ENCODE measurements around the gene AP1B1. TPM values are rescaled to one million over a fixed set of nuclear protein-coding genes. Genes with fewer than 3 reads are reported as not detected.

The AP1B1 gene
- total and polyA plus RNA-seq, 4 donors, result 32.7 to 97.9 (median 50.0) TPM

- Histone ChIP-seq H3K9ac (ENCODE audit: insufficient read depth in 1 of 2, low read length in 2 of 2) (no peak overlapping the region), H3K27me3 (ENCODE audit: control insufficient read depth in 3 of 3, insufficient read depth in 3 of 3, low read length in 2 of 3) (no peaks in the 10 kb centered on the region), H3K36me3 (ENCODE audit: control insufficient read depth in 4 of 4, insufficient read depth in 4 of 4, low read length in 4 of 4) (peaks cover 44 to 62% (median 58%) of the 10 kb centered on the region in 4 donors), H3K4me3 (no peak overlapping the region), H3K4me1 (ENCODE audit: control insufficient read depth in 5 of 5, insufficient read depth in 5 of 5, low read length in 5 of 5) (no peaks in the 10 kb centered on the region), H3K9me3 (ENCODE audit: control insufficient read depth in 4 of 4, insufficient read depth in 3 of 4, low read length in 3 of 4) (no peaks in the 10 kb centered on the region), H3K27ac (ENCODE audit: low read depth in 1 of 2, low read length in 1 of 2) (no peak overlapping the region)
- TF ChIP-seq CTCF (IDR thresholded peaks at IDR 0.05; ENCODE audit: control extremely low read depth, extremely low read depth), result no peak
- 83 to 84% methylated on average over 7 of the region's 7 CpGs for WGBS, 2 donors
- no peak for DNase-seq
- no peak for ATAC-seq (ENCODE audit: insufficient read depth, low FRiP score)
Observed at GRCh38 chr22:29291215-29291614, 97.2 kb downstream of the AP1B1 start.

GRCh38 chr22:29290061-29290460 lies 98.3 kb downstream of the AP1B1 start:
- no peaks in the 10 kb centered on the region for H3K9me3 ChIP-seq (ENCODE audit: control insufficient read depth in 4 of 4, insufficient read depth in 3 of 4, low read length in 3 of 4)
- H3K9ac ChIP-seq (ENCODE audit: insufficient read depth in 1 of 2, low read length in 2 of 2), result no peak overlapping the region
- no peaks in the 10 kb centered on the region for H3K27me3 ChIP-seq (ENCODE audit: control insufficient read depth in 3 of 3, insufficient read depth in 3 of 3, low read length in 2 of 3)
- no peak for ATAC-seq (ENCODE audit: insufficient read depth, low FRiP score)
- peaks cover 41 to 57% (median 49%) of the 10 kb centered on the region in 4 donors for H3K36me3 ChIP-seq (ENCODE audit: control insufficient read depth in 4 of 4, insufficient read depth in 4 of 4, low read length in 4 of 4)
- no peak for DNase-seq
- WGBS, 2 donors, result 74 to 82% methylated on average over 5 of the region's 5 CpGs
- H3K4me3 ChIP-seq, result no peak overlapping the region
- H3K4me1 ChIP-seq (ENCODE audit: control insufficient read depth in 5 of 5, insufficient read depth in 5 of 5, low read length in 5 of 5), result no peaks in the 10 kb centered on the region
- no peak overlapping the region for H3K27ac ChIP-seq (ENCODE audit: low read depth in 1 of 2, low read length in 1 of 2)
- TF ChIP-seq CTCF (IDR thresholded peaks at IDR 0.05; ENCODE audit: control extremely low read depth, extremely low read depth), result no peak

- H3K4me3 ChIP-seq, result no peak overlapping the region
- 39 to 40% methylated on average over 2 of the region's 2 CpGs for WGBS, 2 donors
- H3K36me3 ChIP-seq (ENCODE audit: control insufficient read depth in 4 of 4, insufficient read depth in 4 of 4, low read length in 4 of 4), result peaks cover 44 to 59% (median 49%) of the 10 kb centered on the region in 4 donors
- no peak for DNase-seq
- no peak overlapping the region for H3K27ac ChIP-seq (ENCODE audit: low read depth in 1 of 2, low read length in 1 of 2)
- no peaks in the 10 kb centered on the region for H3K27me3 ChIP-seq (ENCODE audit: control insufficient read depth in 3 of 3, insufficient read depth in 3 of 3, low read length in 2 of 3)
- no peak for ATAC-seq (ENCODE audit: insufficient read depth, low FRiP score)
- H3K9ac ChIP-seq (ENCODE audit: insufficient read depth in 1 of 2, low read length in 2 of 2), result no peak overlapping the region
- no peaks in the 10 kb centered on the region for H3K4me1 ChIP-seq (ENCODE audit: control insufficient read depth in 5 of 5, insufficient read depth in 5 of 5, low read length in 5 of 5)
- no peak for TF ChIP-seq CTCF (IDR thresholded peaks at IDR 0.05; ENCODE audit: control extremely low read depth, extremely low read depth)
- H3K9me3 ChIP-seq (ENCODE audit: control insufficient read depth in 4 of 4, insufficient read depth in 3 of 4, low read length in 3 of 4), result no peaks in the 10 kb centered on the region
Observed at GRCh38 chr22:29288837-29289236, 99.5 kb downstream of the AP1B1 start.

- Histone ChIP-seq H3K4me3 (no peak overlapping the region), H3K9ac (ENCODE audit: insufficient read depth in 1 of 2, low read length in 2 of 2) (no peak overlapping the region), H3K36me3 (ENCODE audit: control insufficient read depth in 4 of 4, insufficient read depth in 4 of 4, low read length in 4 of 4) (peaks cover 40 to 57% (median 51%) of the 10 kb centered on the region in 4 donors), H3K9me3 (ENCODE audit: control insufficient read depth in 4 of 4, insufficient read depth in 3 of 4, low read length in 3 of 4) (no peaks in the 10 kb centered on the region), H3K4me1 (ENCODE audit: control insufficient read depth in 5 of 5, insufficient read depth in 5 of 5, low read length in 5 of 5) (no peaks in the 10 kb centered on the region), H3K27ac (ENCODE audit: low read depth in 1 of 2, low read length in 1 of 2) (no peak overlapping the region), H3K27me3 (ENCODE audit: control insufficient read depth in 3 of 3, insufficient read depth in 3 of 3, low read length in 2 of 3) (no peaks in the 10 kb centered on the region)
- 93 to 94% methylated on average over 3 of the region's 3 CpGs for WGBS, 2 donors
- ATAC-seq (ENCODE audit: insufficient read depth, low FRiP score), result no peak
- DNase-seq, result no peak
- no peak for TF ChIP-seq CTCF (IDR thresholded peaks at IDR 0.05; ENCODE audit: control extremely low read depth, extremely low read depth)
Observed at GRCh38 chr22:29284196-29284595, 104.2 kb downstream of the AP1B1 start.
